AG09319 (cell line): ENCODE results near the gene DAAM2.
A peak's percentile ranks its signal among the peaks of the same experiment; 100 is the strongest.

Source experiments
- DNase-seq: peaks from one replicate; pipeline ENCODE4 v3.0.0-alpha.2; 2010; ENCODE audit warnings: low read depth; ENCODE audit errors: extremely low read depth
- TF ChIP-seq, protein P1 (sequence below): IDR thresholded peaks from 2 replicates; pipeline ENCODE4 v1.5.1; 2011; ENCODE audit warnings: low read depth, mild to moderate bottlenecking, inconsistent platforms, low read length, moderate library complexity

DAAM2 gene

DNA sequence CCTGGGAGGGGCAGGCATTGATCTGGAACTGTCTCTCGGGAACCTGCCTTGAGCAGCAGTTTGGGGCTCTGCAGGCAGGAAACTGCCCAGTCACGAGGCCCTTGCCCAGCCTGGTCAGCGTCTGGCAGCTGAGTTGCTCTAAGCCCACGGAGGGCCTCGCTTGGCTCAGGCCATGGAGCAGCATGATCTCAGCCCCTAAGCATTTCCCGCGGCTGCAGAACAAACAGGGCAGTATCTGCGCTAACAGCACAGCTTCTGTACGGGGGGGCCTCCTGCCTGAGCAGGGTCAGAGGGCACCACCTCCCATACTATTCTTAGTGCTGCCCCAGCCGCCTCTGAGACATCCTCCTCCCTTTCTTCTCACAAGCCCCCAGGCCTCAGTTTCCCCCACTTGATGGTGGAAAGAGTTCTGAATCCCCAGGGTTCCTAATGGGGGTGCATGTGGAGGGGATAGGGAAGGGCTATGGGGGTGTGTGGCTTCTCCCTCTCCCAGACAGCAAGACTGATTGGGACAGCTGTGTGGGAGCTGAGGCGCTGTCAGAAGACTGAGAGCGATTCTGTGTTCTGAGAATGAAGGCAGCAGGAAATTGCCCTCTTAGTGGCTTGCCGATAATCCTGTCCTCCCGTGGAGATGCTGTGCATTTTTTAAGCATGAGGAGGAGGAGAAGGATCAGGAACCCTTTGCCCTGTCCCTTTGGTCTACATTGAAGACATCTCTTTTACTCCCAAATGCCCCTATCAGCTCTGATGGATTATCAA, 95.7 kb downstream of the DAAM2 start:
- peak; percentile 67 for DNase-seq
- TF ChIP-seq, protein P1, sequence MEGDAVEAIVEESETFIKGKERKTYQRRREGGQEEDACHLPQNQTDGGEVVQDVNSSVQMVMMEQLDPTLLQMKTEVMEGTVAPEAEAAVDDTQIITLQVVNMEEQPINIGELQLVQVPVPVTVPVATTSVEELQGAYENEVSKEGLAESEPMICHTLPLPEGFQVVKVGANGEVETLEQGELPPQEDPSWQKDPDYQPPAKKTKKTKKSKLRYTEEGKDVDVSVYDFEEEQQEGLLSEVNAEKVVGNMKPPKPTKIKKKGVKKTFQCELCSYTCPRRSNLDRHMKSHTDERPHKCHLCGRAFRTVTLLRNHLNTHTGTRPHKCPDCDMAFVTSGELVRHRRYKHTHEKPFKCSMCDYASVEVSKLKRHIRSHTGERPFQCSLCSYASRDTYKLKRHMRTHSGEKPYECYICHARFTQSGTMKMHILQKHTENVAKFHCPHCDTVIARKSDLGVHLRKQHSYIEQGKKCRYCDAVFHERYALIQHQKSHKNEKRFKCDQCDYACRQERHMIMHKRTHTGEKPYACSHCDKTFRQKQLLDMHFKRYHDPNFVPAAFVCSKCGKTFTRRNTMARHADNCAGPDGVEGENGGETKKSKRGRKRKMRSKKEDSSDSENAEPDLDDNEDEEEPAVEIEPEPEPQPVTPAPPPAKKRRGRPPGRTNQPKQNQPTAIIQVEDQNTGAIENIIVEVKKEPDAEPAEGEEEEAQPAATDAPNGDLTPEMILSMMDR, result no peak

DNA sequence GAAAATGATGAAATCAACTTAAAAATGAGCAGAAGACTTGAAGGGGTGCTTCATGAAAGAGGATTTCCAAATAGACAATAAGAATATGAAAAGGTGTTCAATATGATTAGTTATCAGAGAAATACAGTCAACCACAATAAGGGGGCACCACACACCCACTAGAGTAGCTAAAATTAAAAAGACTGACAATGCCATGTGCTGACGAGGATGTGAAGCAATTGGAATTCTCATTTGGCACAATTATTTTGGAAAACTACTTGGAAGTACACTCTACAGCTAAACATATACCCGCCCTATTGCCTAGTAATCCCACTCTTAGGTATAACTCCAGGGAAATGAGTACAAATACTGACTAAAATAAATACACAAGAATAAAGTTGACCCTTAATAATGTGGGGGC, 97.1 kb downstream of the DAAM2 start:
- TF ChIP-seq, protein P1, result no peak
- DNase-seq, result no peak

DNA sequence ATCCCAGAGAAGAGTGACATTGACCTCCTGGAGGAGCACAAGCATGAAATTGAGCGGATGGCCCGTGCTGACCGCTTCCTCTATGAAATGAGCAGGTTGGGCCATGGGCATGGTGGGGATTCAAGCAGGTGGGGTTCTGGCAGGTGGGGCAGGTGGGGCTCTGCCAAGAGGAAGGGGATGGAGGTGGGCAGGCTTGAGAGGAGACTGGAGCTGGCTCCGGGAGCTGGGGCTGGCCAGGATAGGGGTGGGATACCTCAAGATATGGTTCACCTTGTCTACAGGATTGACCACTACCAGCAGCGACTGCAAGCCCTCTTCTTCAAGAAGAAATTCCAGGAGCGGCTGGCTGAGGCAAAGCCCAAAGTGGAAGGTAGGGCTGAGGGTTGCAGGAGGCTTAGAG, 99.2 kb downstream of the DAAM2 start:
- TF ChIP-seq, protein P1, result no peak
- DNase-seq, result no peak

DNA sequence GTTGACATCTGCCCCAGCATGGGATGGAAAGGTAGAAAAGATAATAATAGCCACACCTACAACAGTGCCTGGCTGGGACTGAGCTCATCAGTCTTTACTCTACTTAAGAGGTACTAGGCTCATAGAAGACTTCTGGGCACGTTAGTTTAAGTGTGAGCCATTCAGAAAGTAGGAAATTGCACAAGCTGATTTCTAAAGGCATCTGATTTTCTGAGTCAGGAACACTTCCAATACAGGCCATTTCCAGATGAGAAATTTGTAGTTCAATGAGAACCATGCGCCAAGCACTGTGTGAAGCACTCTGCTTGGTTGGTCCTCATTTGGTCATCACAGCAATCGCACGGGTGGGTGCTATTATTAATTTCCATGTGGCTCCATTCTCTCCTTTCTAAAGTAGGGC, 99.8 kb downstream of the DAAM2 start:
- no peak for DNase-seq
- TF ChIP-seq, protein P1, result no peak

DNA sequence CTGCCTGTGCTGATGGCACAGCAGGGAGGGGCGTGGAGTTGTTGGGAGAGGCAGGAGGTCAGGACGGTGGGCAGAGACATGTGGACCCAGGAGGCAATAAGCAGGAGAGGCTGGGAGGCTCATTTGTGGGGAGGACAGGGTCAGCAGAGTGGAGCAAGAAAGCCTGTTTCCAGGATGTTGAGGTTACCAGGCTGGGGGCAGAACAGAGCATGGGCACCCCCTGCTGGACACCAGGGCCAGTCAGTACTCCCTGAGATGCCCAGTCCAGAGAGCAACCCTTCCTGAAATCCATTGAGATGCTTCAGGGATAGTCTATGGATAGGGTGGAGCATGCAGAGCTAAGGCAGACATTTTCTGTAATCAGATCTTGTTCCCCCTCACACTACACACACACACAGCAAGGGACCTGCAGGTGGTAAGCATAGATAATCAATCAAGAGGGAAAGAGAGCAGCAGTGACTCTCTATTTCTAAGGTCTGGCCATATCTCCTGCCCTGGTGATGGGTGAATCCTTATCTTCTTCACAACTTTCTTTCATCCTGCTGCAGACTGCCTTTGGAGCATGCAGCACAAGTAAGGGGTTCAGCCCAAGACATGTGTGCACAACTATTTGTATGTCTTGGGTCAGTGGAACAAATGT, 100.4 kb downstream of the DAAM2 start:
- TF ChIP-seq, protein P1, result peak; percentile 91
- peak; percentile 27 for DNase-seq

DNA sequence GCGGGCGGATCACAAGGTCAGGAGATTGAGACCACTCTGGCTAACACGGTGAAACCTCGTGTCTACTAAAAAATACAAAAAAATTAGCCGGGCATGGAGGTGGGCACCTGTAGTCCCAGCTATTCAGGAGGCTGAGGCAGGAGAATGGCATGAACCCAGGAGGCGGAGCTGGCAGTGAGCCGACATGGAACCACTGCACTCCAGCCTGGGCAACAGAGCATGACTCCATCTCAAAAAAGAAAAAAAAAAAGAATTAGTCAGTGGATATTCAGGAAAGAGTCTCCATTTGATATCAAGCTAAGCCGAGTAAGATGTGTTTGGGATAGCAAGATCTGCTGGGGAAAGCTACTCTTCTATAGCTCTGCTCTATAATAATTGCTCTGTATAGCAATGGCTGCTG, 101.1 kb downstream of the DAAM2 start:
- TF ChIP-seq, protein P1, result no peak
- DNase-seq, result no peak

DNA sequence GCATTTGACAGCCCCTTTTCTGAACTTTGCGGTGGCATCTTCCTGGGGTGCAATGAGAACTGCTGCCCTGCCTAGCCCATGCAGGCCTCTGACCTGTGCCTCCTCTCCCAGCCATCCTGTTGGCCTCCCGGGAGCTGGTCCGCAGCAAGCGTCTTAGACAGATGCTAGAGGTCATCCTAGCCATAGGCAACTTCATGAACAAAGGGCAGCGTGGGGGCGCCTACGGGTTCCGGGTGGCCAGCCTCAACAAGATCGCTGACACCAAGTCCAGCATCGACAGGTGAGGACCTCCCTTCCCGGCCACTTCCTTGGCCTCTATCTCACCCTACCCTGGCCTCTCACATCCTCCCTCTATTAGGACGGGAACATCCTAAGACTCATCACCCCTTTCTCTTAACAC, 104.5 kb downstream of the DAAM2 start:
- DNase-seq, result no peak
- TF ChIP-seq, protein P1, result no peak
